Subcutaneous abdominal adipose tissue (tissue), 5 donors: ENCODE measurements around the gene JAKMIP2.

Experiments used
- H3K27ac ChIP-seq: one replicate; pipeline ENCODE4 v1.7.0; 2013; ENCODE audit warnings: low read depth, mild to moderate bottlenecking, inconsistent platforms, low read length, moderate library complexity
- H3K27me3 ChIP-seq, 5 donors: one replicate each; pipeline ENCODE4 v1.7.0; 2013; ENCODE audit warnings: low read length in 5 of 5, inconsistent platforms in 1 of 5; ENCODE audit not compliant: control insufficient read depth in 5 of 5, insufficient read depth in 4 of 5
- H3K36me3 ChIP-seq, 5 donors: one replicate each; pipeline ENCODE4 v1.7.0; 2013; ENCODE audit warnings: low read length in 5 of 5; ENCODE audit not compliant: control insufficient read depth in 5 of 5, insufficient read depth in 5 of 5
- H3K4me1 ChIP-seq, 5 donors: one replicate each; pipeline ENCODE4 v1.7.0; 2013; ENCODE audit warnings: low read length in 5 of 5, mild to moderate bottlenecking in 3 of 5, moderate library complexity in 1 of 5; ENCODE audit not compliant: control insufficient read depth in 5 of 5, insufficient read depth in 5 of 5
- H3K4me3 ChIP-seq, 5 donors: one replicate each; pipeline ENCODE4 v1.7.0; 2013; ENCODE audit warnings: low read length in 5 of 5, low read depth in 1 of 5
- H3K9ac ChIP-seq, 5 donors: one replicate each; pipeline ENCODE4 v1.7.0; 2013; ENCODE audit warnings: low read length in 5 of 5, mild to moderate bottlenecking in 4 of 5, moderate library complexity in 3 of 5
- H3K9me3 ChIP-seq, 5 donors: one replicate each; pipeline ENCODE4 v1.7.0; 2013; ENCODE audit warnings: low read length in 5 of 5; ENCODE audit not compliant: control insufficient read depth in 5 of 5
- donor health status: healthy.
- donor health status: healthy.
- donor health status: healthy.
- donor health status: healthy.
- donor health status: healthy.

The JAKMIP2 gene

DNA sequence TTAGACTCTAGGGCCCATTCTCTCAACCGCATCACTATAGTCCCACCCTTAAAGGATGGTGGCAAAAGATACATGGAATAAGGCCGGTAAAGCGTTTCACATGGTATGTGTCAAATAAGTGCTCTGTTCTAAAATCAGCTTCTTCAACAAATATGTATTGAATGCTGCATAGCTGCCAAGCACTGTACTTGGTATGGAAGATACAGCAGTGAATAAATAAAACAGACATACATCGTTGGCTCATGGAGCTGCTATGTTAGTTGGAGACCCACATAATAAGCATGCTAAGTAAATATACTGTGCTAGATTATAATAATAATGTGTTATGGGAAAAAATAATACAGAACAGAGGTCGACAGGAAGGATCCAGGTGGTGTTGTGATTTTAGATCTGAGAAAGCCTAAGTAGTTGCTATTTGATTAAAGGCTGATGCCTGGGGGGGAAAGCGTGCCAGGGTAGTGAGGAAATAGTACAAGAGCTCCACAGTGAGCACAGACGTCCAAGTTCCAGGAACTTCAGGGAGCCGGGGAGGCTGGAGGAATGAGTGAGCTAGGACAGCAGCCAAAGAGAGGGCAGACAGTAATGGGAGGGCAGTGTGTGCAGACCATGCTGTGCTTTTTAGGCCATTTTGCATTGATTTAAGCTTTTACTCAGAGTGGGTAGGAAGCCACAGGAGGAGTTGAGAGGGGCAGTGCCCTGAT is 93.7 kb downstream of the JAKMIP2 start:
- Histone ChIP-seq H3K36me3 (no peaks in the 10 kb centered on the region), H3K4me3 (no peak overlapping the region), H3K27ac (no peak overlapping the region), H3K27me3 (no peaks in the 10 kb centered on the region), H3K9me3 (no peaks in the 10 kb centered on the region), H3K9ac (no peak overlapping the region), H3K4me1 (peaks cover 0 to 7% (median 3%) of the 10 kb centered on the region in 5 donors)

GRCh38 chr5:147687118-147687517 is 95.4 kb downstream of the JAKMIP2 start:
- H3K9me3 ChIP-seq, result no peaks in the 10 kb centered on the region
- no peaks in the 10 kb centered on the region for H3K36me3 ChIP-seq
- H3K9ac ChIP-seq, result no peak overlapping the region
- no peak overlapping the region for H3K4me3 ChIP-seq
- peaks cover 0 to 7% (median 3%) of the 10 kb centered on the region in 5 donors for H3K4me1 ChIP-seq
- H3K27me3 ChIP-seq, result no peaks in the 10 kb centered on the region
- H3K27ac ChIP-seq, result no peak overlapping the region

- no peaks in the 10 kb centered on the region for H3K27me3 ChIP-seq
- H3K9me3 ChIP-seq, result no peaks in the 10 kb centered on the region
- H3K36me3 ChIP-seq, result no peaks in the 10 kb centered on the region
- no peak overlapping the region for H3K4me3 ChIP-seq
- peaks cover 0 to 7% (median 3%) of the 10 kb centered on the region in 5 donors for H3K4me1 ChIP-seq
- H3K9ac ChIP-seq, result no peak overlapping the region
- H3K27ac ChIP-seq, result no peak overlapping the region
These were observed 96.1 kb downstream of the JAKMIP2 start for GRCh38 chr5:147686421-147686820.

DNA sequence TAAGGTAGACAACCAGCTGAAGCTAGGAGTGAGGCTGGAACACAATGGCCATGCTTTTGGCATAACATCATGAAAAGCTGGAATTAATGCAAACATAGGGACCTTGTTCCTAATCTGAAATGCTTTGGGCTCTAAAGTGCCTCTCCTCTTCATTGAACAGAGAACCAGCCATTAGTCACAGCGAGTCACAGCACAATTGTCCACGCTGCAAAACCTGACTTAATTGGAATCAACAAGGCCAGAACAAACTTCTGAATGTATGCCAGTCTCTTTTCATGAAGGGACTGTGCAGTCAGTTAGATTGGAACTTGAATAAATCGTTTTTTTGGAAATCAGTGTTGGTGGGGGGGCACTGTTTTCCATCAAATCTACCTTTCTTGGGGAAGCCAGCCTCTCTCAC is 96.5 kb downstream of the JAKMIP2 start:
- H3K9ac ChIP-seq, result no peak overlapping the region
- no peak overlapping the region for H3K27ac ChIP-seq
- H3K4me3 ChIP-seq, result no peak overlapping the region
- no peaks in the 10 kb centered on the region for H3K36me3 ChIP-seq
- H3K4me1 ChIP-seq, result peaks cover 0 to 7% (median 3%) of the 10 kb centered on the region in 5 donors
- no peaks in the 10 kb centered on the region for H3K27me3 ChIP-seq
- no peaks in the 10 kb centered on the region for H3K9me3 ChIP-seq

GRCh38 chr5:147675168-147675567 is 107.4 kb downstream of the JAKMIP2 start:
- Histone ChIP-seq H3K27ac (no peak overlapping the region), H3K27me3 (peaks cover 0 to 2% (median 0%) of the 10 kb centered on the region in 5 donors), H3K4me3 (no peak overlapping the region), H3K9me3 (no peaks in the 10 kb centered on the region), H3K9ac (no peak overlapping the region), H3K4me1 (no peaks in the 10 kb centered on the region), H3K36me3 (no peaks in the 10 kb centered on the region)

- H3K4me1 ChIP-seq, result no peaks in the 10 kb centered on the region
- no peak overlapping the region for H3K27ac ChIP-seq
- no peak overlapping the region for H3K9ac ChIP-seq
- H3K4me3 ChIP-seq, result no peak overlapping the region
- H3K36me3 ChIP-seq, result no peaks in the 10 kb centered on the region
- H3K9me3 ChIP-seq, result no peaks in the 10 kb centered on the region
- H3K27me3 ChIP-seq, result peaks cover 0 to 2% (median 0%) of the 10 kb centered on the region in 5 donors
These were observed 108.1 kb downstream of the JAKMIP2 start for GRCh38 chr5:147674411-147674810.

DNA sequence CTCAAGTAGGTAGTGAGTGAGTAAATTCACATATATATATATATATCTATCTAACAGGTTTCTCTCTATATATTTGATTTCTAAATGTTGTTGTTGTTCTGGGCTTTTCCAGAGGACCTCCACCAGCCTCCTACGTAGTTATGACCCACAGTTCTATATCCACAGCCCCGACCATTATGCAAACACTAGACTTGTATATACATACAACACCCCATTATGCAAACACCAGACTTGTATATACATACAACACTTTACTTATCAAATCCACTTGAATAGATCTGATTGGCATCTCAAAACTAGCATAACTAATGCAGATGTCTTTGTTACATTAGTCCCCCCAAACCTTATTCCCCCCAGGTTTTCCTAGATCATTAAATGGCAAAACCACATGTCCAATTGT is 108.7 kb downstream of the JAKMIP2 start:
- Histone ChIP-seq H3K4me3 (no peak overlapping the region), H3K27me3 (peaks cover 0 to 2% (median 0%) of the 10 kb centered on the region in 5 donors), H3K36me3 (no peaks in the 10 kb centered on the region), H3K27ac (no peak overlapping the region), H3K9ac (no peak overlapping the region), H3K4me1 (no peaks in the 10 kb centered on the region), H3K9me3 (no peaks in the 10 kb centered on the region)

GRCh38 chr5:147673266-147673665 is 109.3 kb downstream of the JAKMIP2 start:
- Histone ChIP-seq H3K9ac (no peak overlapping the region), H3K4me3 (no peak overlapping the region), H3K9me3 (no peaks in the 10 kb centered on the region), H3K4me1 (no peaks in the 10 kb centered on the region), H3K36me3 (no peaks in the 10 kb centered on the region), H3K27ac (no peak overlapping the region), H3K27me3 (peaks cover 0 to 2% (median 0%) of the 10 kb centered on the region in 5 donors)

GRCh38 chr5:147671365-147671764 is 111.2 kb downstream of the JAKMIP2 start:
- no peak overlapping the region for H3K9ac ChIP-seq
- H3K27ac ChIP-seq, result no peak overlapping the region

GRCh38 chr5:147670815-147671214 is 111.7 kb downstream of the JAKMIP2 start:
- Histone ChIP-seq H3K9me3 (no peaks in the 10 kb centered on the region), H3K27me3 (peaks cover 0 to 2% (median 0%) of the 10 kb centered on the region in 5 donors), H3K27ac (no peak overlapping the region), H3K36me3 (no peaks in the 10 kb centered on the region), H3K4me1 (no peaks in the 10 kb centered on the region), H3K9ac (no peak overlapping the region), H3K4me3 (no peak overlapping the region)

More at GRCh38 chr5:147671365-147671764, 111.2 kb downstream of the JAKMIP2 start:
- H3K4me1 ChIP-seq, result no peaks in the 10 kb centered on the region
- no peak overlapping the region for H3K4me3 ChIP-seq
- H3K27me3 ChIP-seq, result peaks cover 0 to 2% (median 0%) of the 10 kb centered on the region in 5 donors
- H3K36me3 ChIP-seq, result no peaks in the 10 kb centered on the region
- H3K9me3 ChIP-seq, result no peaks in the 10 kb centered on the region
